ENCODE measurements around the gene RAB33B. TPM values are rescaled to one million over a fixed set of nuclear protein-coding genes. Genes with fewer than 3 reads are reported as not detected.

RAB33B gene
- total RNA-seq, 1 donor from 2014 or later, result 7.2 TPM

- CTCF ChIA-PET, result no interaction called here
- POLR2A ChIA-PET, result no interaction called here
- Mint-ChIP-seq H3K27ac (no peak overlapping the region), H3K4me1 (no peaks in the 10 kb centered on the region), H3K36me3 (ENCODE audit: low read depth) (peaks cover 79% of the 10 kb centered on the region), H3K9me3 (no peaks in the 10 kb centered on the region), H3K4me3 (no peak overlapping the region), H3K27me3 (no peaks in the 10 kb centered on the region)
- DNase-seq (no peak), ATAC-seq (ENCODE audit: low read depth) (no peak)
- intact Hi-C loops (cut with micrococcal nuclease), result no loop called here
- TF ChIP-seq CTCF (IDR thresholded peaks at IDR 0.05), result no peak
Observed at GRCh38 chr4:139515531-139515958, 61.6 kb downstream of the RAB33B start.

- Mint-ChIP-seq H3K4me1 (peaks cover 9% of the 10 kb centered on the region), H3K27me3 (no peaks in the 10 kb centered on the region), H3K36me3 (ENCODE audit: low read depth) (peaks cover 82% of the 10 kb centered on the region), H3K27ac (no peak overlapping the region), H3K9me3 (no peaks in the 10 kb centered on the region), H3K4me3 (no peak overlapping the region)
- DNase-seq (no peak), ATAC-seq (ENCODE audit: low read depth) (no peak)
- CTCF ChIA-PET, result interaction anchor here (0.9 kb wide), 1 partner anchor 69 kb away, joined by 3 read pairs; no protein-coding TSS in a partner anchor
- intact Hi-C loops (cut with micrococcal nuclease), result no loop called here
- POLR2A ChIA-PET, result no interaction called here
- no peak for TF ChIP-seq CTCF (IDR thresholded peaks at IDR 0.05)
Observed at GRCh38 chr4:139521754-139522401, 68.0 kb downstream of the RAB33B start.

GRCh38 chr4:139522457-139522856, 68.5 kb downstream of the RAB33B start:
- H3K27me3 Mint-ChIP-seq, result no peaks in the 10 kb centered on the region
- no peak overlapping the region for H3K27ac Mint-ChIP-seq
- DNase-seq (no peak), ATAC-seq (ENCODE audit: low read depth) (no peak)
- H3K4me1 Mint-ChIP-seq, result peaks cover 9% of the 10 kb centered on the region
- no peak overlapping the region for H3K4me3 Mint-ChIP-seq
- H3K36me3 Mint-ChIP-seq (ENCODE audit: low read depth), result peaks cover 83% of the 10 kb centered on the region
- CTCF ChIA-PET, result interaction anchor here (0.9 kb wide), 1 partner anchor 70 kb away, joined by 3 read pairs; no protein-coding TSS in a partner anchor
- TF ChIP-seq CTCF (IDR thresholded peaks at IDR 0.05), result no peak
- no peaks in the 10 kb centered on the region for H3K9me3 Mint-ChIP-seq
- POLR2A ChIA-PET, result no interaction called here
- intact Hi-C loops (cut with micrococcal nuclease), result no loop called here

- ATAC-seq (ENCODE audit: low read depth), result no peak
- TF ChIP-seq CTCF (IDR thresholded peaks at IDR 0.05), result no peak
- ChIA-PET POLR2A (no interaction called here), CTCF (no interaction called here)
- Mint-ChIP-seq H3K27me3 (no peaks in the 10 kb centered on the region), H3K27ac (no peak overlapping the region), H3K4me3 (no peak overlapping the region), H3K36me3 (ENCODE audit: low read depth) (peaks cover 83% of the 10 kb centered on the region), H3K9me3 (no peaks in the 10 kb centered on the region), H3K4me1 (peaks cover 9% of the 10 kb centered on the region)
- intact Hi-C loops (cut with micrococcal nuclease), result no loop called here
- no peak for DNase-seq
Observed at GRCh38 chr4:139523076-139523475, 69.2 kb downstream of the RAB33B start.

GRCh38 chr4:139524062-139524631, 70.2 kb downstream of the RAB33B start:
- H3K4me1 Mint-ChIP-seq, result peaks cover 9% of the 10 kb centered on the region
- H3K27me3 Mint-ChIP-seq, result no peaks in the 10 kb centered on the region
- ChIA-PET CTCF (interaction anchor here (1.3 kb wide), 1 partner anchor 494 kb away, joined by 3 read pairs; no protein-coding TSS in a partner anchor), POLR2A (no interaction called here)
- H3K36me3 Mint-ChIP-seq (ENCODE audit: low read depth), result peaks cover 81% of the 10 kb centered on the region
- H3K9me3 Mint-ChIP-seq, result no peaks in the 10 kb centered on the region
- DNase-seq (no peak), ATAC-seq (ENCODE audit: low read depth) (no peak)
- intact Hi-C loops (cut with micrococcal nuclease), result no loop called here
- no peak for TF ChIP-seq CTCF (IDR thresholded peaks at IDR 0.05)
- H3K27ac Mint-ChIP-seq, result no peak overlapping the region
- no peak overlapping the region for H3K4me3 Mint-ChIP-seq

Measured in activated B cell treated with CpG ODN at 0.5 μM for 24 hours (primary cell).